AG04449 (cell line): ENCODE data around the gene MCTP1.
A peak's percentile ranks its signal among the peaks of the same experiment; 100 is the strongest.
"Not testable (repeated sequence)": the region's sequence is repeated elsewhere in the genome, so short reads cannot be mapped to it uniquely, and the experiment has no call there.

Experiments
- CTCF ChIA-PET: fragments of 350-600 bp; formaldehyde crosslinking; extraction: SDS; loops from one replicate; lab custom pipeline; 2021; ENCODE audit warnings: antibody characterized with exemption; lab: Yijun Ruan, JAX
- POLR2A ChIA-PET: fragments of 400-600, 350-600 bp; formaldehyde crosslinking; extraction: SDS; loops from one replicate; lab custom pipeline; 2020; ENCODE audit warnings: antibody characterized with exemption, inconsistent platforms; lab: Yijun Ruan, JAX
- DNase-seq: peaks from one replicate; pipeline ENCODE4 v3.0.0-alpha.2; 2010; ENCODE audit warnings: low read depth, low spot score
- H3K4me3 ChIP-seq: 2 replicates; pipeline ENCODE4 v1.5.1; 2011; ENCODE audit warnings: low read depth, mild to moderate bottlenecking, control low read depth, low read length
- CTCF ChIP-seq: IDR thresholded peaks from one replicate; pipeline ENCODE4 v1.5.1; 2011; ENCODE audit warnings: mild to moderate bottlenecking, moderate library complexity, low read length, control low read depth, inconsistent platforms; ENCODE audit not compliant: insufficient read depth; ENCODE audit errors: missing control alignments

Gene MCTP1

GRCh38 chr5:94832685-94833084 is 452.2 kb downstream of the MCTP1 start:
- TF ChIP-seq CTCF: no peak
- ChIA-PET POLR2A (no interaction called here), CTCF (interaction anchor here (0.7 to 1.4 kb wide), 3 partner anchors 17 to 78 kb away, joined by 3 to 6 read pairs (median 4); no protein-coding TSS in a partner anchor)
- no peak for DNase-seq
- no peak overlapping the region for H3K4me3 ChIP-seq

GRCh38 chr5:94830520-94830919 is 454.4 kb downstream of the MCTP1 start:
- peak; percentile 33 for TF ChIP-seq CTCF
- DNase-seq: no peak
- ChIA-PET POLR2A (no interaction called here), CTCF (interaction anchor here (0.8 to 2.5 kb wide), 4 partner anchors 11 to 79 kb away, joined by 3 to 9 read pairs (median 6); no protein-coding TSS in a partner anchor)
- H3K4me3 ChIP-seq: no peak overlapping the region

GRCh38 chr5:94828222-94828621 is 456.7 kb downstream of the MCTP1 start:
- POLR2A ChIA-PET, DNase-seq, H3K4me3 ChIP-seq, CTCF ChIA-PET: not testable (repeated sequence)

GRCh38 chr5:94820488-94820887 is 464.4 kb downstream of the MCTP1 start:
- no peak for TF ChIP-seq CTCF
- POLR2A ChIA-PET: no interaction called here
- H3K4me3 ChIP-seq: no peak overlapping the region
- CTCF ChIA-PET: interaction anchor here (0.7 to 0.9 kb wide), 2 partner anchors 9 to 82 kb away, joined by 3 read pairs; no protein-coding TSS in a partner anchor
- no peak for DNase-seq

- H3K4me3 ChIP-seq: no peak overlapping the region
- CTCF ChIA-PET: no interaction called here
- TF ChIP-seq CTCF: no peak
- DNase-seq: no peak
- POLR2A ChIA-PET: no interaction called here
These were observed 466.0 kb downstream of the MCTP1 start for GRCh38 chr5:94818904-94819303.

- DNase-seq: no peak
- H3K4me3 ChIP-seq: no peak overlapping the region
- CTCF ChIA-PET: no interaction called here
- TF ChIP-seq CTCF: no peak
- POLR2A ChIA-PET: no interaction called here
These were observed 469.4 kb downstream of the MCTP1 start for GRCh38 chr5:94815313-94816039.
